ENCODE measurements around the gene KRTAP20-2. TPM values are rescaled to one million over a fixed set of nuclear protein-coding genes. Genes with fewer than 3 reads are reported as not detected.

The KRTAP20-2 gene
- total RNA-seq, 1 donor from 2014 or later, result not detected

GRCh38 chr21:30620522-30620921, 14.5 kb upstream of the KRTAP20-2 start, which contains the start of gene KRTAP20-4:
KRTAP20-4 (plus strand) TSS chr21:30620627.
- Mint-ChIP-seq H3K4me3 (no peak within 1 kb of the TSS), H3K27ac (no peak within 1 kb of the TSS), H3K9me3 (no peaks in the 10 kb centered on the region), H3K27me3 (no peaks in the 10 kb centered on the region), H3K36me3 (no peaks in the 10 kb centered on the region), H3K4me1 (ENCODE audit: unreplicated experiment) (no peaks in the 10 kb centered on the region)
- TF ChIP-seq, protein P1, sequence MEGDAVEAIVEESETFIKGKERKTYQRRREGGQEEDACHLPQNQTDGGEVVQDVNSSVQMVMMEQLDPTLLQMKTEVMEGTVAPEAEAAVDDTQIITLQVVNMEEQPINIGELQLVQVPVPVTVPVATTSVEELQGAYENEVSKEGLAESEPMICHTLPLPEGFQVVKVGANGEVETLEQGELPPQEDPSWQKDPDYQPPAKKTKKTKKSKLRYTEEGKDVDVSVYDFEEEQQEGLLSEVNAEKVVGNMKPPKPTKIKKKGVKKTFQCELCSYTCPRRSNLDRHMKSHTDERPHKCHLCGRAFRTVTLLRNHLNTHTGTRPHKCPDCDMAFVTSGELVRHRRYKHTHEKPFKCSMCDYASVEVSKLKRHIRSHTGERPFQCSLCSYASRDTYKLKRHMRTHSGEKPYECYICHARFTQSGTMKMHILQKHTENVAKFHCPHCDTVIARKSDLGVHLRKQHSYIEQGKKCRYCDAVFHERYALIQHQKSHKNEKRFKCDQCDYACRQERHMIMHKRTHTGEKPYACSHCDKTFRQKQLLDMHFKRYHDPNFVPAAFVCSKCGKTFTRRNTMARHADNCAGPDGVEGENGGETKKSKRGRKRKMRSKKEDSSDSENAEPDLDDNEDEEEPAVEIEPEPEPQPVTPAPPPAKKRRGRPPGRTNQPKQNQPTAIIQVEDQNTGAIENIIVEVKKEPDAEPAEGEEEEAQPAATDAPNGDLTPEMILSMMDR (conservative IDR thresholded peaks at IDR 0.05), result no peak
- DNase-seq (ENCODE audit: extremely low spot score, unreplicated experiment), result no peak

DNA sequence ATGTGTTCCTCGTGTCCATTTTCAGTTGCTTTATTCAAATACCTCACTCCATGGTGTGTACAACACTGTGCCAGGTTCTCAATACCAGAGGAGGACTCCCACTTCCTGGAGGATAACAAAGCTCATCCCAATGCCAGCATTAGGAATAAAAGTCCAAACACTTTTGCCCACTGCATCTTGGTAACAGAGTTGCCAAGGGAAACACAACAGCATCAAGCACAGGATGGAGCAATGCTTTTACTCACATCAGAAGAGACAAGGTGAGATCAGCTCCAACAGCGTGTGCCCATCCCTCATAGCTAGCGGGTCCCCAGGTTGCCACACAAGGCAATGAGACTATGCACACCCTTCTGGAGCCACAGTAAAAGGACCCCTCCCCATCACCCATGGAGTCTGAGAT, 11.6 kb upstream of the KRTAP20-2 start:
- H3K9me3 Mint-ChIP-seq, result no peaks in the 10 kb centered on the region
- H3K27me3 Mint-ChIP-seq, result no peaks in the 10 kb centered on the region
- H3K36me3 Mint-ChIP-seq, result no peaks in the 10 kb centered on the region
- no peak overlapping the region for H3K4me3 Mint-ChIP-seq
- DNase-seq (ENCODE audit: extremely low spot score, unreplicated experiment), result no peak
- H3K4me1 Mint-ChIP-seq (ENCODE audit: unreplicated experiment), result no peaks in the 10 kb centered on the region
- TF ChIP-seq, protein P1 (conservative IDR thresholded peaks at IDR 0.05), result no peak
- H3K27ac Mint-ChIP-seq, result no peak overlapping the region

GRCh38 chr21:30625449-30626165, 9.4 kb upstream of the KRTAP20-2 start:
- Mint-ChIP-seq H3K4me3 (no peak overlapping the region), H3K36me3 (no peaks in the 10 kb centered on the region), H3K27me3 (no peaks in the 10 kb centered on the region), H3K9me3 (no peaks in the 10 kb centered on the region), H3K27ac (no peak overlapping the region), H3K4me1 (ENCODE audit: unreplicated experiment) (no peaks in the 10 kb centered on the region)
- TF ChIP-seq, protein P1 (conservative IDR thresholded peaks at IDR 0.05), result no peak
- no peak for DNase-seq (ENCODE audit: extremely low spot score, unreplicated experiment)

- TF ChIP-seq, protein P1 (conservative IDR thresholded peaks at IDR 0.05), result no peak
- Mint-ChIP-seq H3K36me3 (no peaks in the 10 kb centered on the region), H3K27me3 (no peaks in the 10 kb centered on the region), H3K4me3 (no peak overlapping the region), H3K27ac (no peak overlapping the region), H3K9me3 (no peaks in the 10 kb centered on the region), H3K4me1 (ENCODE audit: unreplicated experiment) (no peaks in the 10 kb centered on the region)
- DNase-seq (ENCODE audit: extremely low spot score, unreplicated experiment), result no peak
Measured at GRCh38 chr21:30628109-30628508, 6.9 kb upstream of the KRTAP20-2 start.

DNA sequence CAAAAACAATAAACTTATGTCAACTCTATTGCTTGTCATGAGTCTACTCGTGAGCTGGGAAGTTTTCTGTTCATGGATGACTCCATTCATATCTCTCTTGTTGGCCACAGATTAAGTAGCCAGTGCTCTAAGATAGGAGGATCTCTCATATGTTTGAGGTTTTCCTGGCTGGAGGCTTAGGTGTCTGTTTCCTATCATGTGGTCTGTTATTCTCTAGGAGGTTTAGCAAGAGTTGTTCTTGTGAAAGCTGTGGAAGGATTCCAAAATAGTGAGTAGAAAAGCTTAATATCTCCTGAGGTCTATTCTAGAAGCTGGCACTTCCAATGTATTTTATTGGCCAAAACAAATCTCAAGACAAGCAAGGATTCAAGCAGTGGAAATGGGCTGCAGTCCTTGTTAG, 5.8 kb upstream of the KRTAP20-2 start:
- Mint-ChIP-seq H3K4me1 (ENCODE audit: unreplicated experiment) (no peaks in the 10 kb centered on the region), H3K4me3 (no peak overlapping the region), H3K27ac (no peak overlapping the region), H3K27me3 (no peaks in the 10 kb centered on the region), H3K9me3 (no peaks in the 10 kb centered on the region), H3K36me3 (no peaks in the 10 kb centered on the region)
- TF ChIP-seq, protein P1 (conservative IDR thresholded peaks at IDR 0.05), result no peak
- DNase-seq (ENCODE audit: extremely low spot score, unreplicated experiment), result no peak

All from type B pancreatic cell (in vitro differentiated cells).